RWPE1 (cell line): ENCODE measurements around the gene SRGAP3.

Experiments
- CTCF ChIA-PET: fragments of 350-600 bp; sonication (Branson Sonifier 250); formaldehyde crosslinking; extraction: SDS; loops from one replicate; lab custom pipeline; 2021; lab: Yijun Ruan, JAX
- POLR2A ChIA-PET: fragments of 400-600 bp; formaldehyde crosslinking; extraction: SDS; loops from one replicate; lab custom pipeline; 2020; ENCODE audit warnings: antibody characterized with exemption; ENCODE audit not compliant: low non-redundant PET; lab: Yijun Ruan, JAX
- DNase-seq: peaks from one replicate; pipeline ENCODE4 v3.0.0; 2012; ENCODE audit warnings: low spot score
- H3K27ac ChIP-seq: fragments of 450-650 bp; 2 replicates; pipeline ENCODE4 v1.5.1; 2017
- TF ChIP-seq, protein P1 (sequence below): fragments of 450-650 bp; conservative IDR thresholded peaks from 2 replicates; pipeline ENCODE4 v1.5.1; 2017; ENCODE audit warnings: low read depth, mild to moderate bottlenecking

Gene SRGAP3

GRCh38 chr3:9104121-9104520, 145.3 kb downstream of the SRGAP3 start:
- POLR2A ChIA-PET: no interaction called here
- CTCF ChIA-PET: no interaction called here
- no peak for DNase-seq
- TF ChIP-seq, protein P1, sequence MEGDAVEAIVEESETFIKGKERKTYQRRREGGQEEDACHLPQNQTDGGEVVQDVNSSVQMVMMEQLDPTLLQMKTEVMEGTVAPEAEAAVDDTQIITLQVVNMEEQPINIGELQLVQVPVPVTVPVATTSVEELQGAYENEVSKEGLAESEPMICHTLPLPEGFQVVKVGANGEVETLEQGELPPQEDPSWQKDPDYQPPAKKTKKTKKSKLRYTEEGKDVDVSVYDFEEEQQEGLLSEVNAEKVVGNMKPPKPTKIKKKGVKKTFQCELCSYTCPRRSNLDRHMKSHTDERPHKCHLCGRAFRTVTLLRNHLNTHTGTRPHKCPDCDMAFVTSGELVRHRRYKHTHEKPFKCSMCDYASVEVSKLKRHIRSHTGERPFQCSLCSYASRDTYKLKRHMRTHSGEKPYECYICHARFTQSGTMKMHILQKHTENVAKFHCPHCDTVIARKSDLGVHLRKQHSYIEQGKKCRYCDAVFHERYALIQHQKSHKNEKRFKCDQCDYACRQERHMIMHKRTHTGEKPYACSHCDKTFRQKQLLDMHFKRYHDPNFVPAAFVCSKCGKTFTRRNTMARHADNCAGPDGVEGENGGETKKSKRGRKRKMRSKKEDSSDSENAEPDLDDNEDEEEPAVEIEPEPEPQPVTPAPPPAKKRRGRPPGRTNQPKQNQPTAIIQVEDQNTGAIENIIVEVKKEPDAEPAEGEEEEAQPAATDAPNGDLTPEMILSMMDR: no peak
- H3K27ac ChIP-seq: no peak overlapping the region

DNA sequence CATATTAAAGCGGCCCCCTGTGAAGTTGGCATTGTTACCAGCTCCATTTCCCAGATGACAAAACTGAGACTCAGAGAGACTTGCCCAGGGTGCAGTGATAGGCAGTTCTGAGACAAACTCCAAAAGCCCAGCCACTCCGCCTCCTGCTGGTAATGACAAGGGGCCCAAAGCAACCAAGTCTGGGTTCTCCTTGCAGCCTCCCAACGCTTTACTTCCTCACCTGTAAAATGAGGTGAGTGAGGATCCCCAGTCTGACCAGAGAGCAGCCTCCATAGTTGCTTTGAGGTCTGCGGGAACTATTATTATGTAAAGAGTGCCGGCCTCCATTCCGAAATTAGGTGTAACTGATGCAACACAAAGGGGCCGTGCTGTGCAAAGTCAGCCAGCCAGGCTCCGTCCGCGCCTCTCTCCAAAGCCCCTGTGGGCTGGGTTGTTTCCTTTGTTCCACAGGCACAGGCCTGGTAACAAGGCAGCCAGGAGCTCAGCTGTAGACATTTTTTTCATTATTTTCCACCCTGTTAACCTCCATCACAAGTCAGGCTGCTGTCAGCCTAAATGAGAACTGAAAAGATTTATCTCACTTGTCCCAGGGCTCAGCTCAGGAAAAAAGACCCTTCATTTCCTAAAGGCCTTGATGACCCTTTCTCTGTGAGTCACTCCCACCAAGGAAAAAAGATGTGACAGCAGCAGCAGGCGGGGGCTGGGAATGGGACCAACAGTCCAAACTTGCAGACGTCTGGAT, 147.0 kb downstream of the SRGAP3 start:
- ChIA-PET POLR2A (no interaction called here), CTCF (interaction anchor here (0.6 kb wide), 1 partner anchor 94 kb away, joined by 3 read pairs; no protein-coding TSS in a partner anchor)
- TF ChIP-seq, protein P1: no peak
- DNase-seq: no peak
- no peak overlapping the region for H3K27ac ChIP-seq

- CTCF ChIA-PET: no interaction called here
- no peak for DNase-seq
- POLR2A ChIA-PET: no interaction called here
- no peak overlapping the region for H3K27ac ChIP-seq
- TF ChIP-seq, protein P1: no peak
Observed at GRCh38 chr3:9101286-9101685, 148.2 kb downstream of the SRGAP3 start.

DNA sequence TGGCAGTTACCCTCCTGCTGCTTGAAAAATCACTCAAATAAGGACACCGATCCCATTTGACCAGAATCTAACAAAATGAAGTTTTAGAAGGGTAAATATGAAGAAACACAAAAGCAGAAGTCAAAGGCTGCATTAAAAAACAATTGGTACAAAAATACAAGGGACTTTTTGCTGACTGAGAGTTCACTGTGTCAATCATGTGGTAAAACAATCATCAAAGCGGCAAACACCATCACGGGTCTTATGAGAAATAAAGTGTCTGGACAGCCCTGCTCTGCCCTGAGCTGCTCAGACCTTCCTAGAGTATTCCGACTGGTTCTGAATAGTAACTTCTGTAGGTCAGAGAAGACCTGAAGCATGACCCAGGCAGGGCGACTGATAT, 148.9 kb downstream of the SRGAP3 start:
- H3K27ac ChIP-seq: no peak overlapping the region
- CTCF ChIA-PET: no interaction called here
- TF ChIP-seq, protein P1: no peak
- DNase-seq: no peak
- POLR2A ChIA-PET: no interaction called here

DNA sequence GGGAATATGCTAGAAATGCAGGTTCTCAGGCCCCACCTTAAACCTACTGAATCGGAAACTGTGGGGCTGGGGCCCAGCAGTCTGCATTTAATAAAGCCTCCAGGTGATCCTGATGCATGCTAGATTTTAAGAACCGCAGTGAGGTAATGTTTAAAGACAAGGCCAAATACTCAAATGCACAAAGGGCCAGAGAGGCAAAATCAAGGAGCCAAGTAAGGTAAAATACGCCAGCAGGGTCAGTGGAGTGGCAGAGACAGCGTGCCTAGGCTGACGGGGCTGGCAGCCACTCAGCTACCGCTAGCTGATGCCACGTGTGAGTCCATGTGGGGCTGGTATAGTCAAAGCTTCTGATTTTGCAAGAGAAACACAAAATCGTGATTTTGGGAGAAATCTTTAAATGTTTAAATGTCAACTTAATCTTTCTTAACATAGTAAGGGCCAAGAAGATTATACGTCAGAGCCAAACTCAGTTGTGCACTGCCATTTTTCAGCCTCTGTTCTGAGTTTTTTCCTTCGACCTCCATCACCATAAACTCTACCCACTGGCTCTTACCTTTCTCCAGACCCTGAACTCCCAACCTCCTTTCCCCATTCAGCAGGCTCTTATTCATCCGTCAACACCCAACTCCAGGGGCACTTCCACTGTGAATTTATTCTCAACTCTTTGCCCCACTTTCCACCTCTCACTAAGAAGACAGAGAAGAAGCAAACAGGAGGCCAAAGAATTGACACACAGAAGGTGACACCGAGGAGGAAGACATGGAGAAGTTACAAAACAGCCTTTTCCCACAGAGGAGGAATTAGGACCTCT, 149.5 kb downstream of the SRGAP3 start:
- H3K27ac ChIP-seq: no peak overlapping the region
- TF ChIP-seq, protein P1: no peak
- POLR2A ChIA-PET: no interaction called here
- DNase-seq: no peak
- CTCF ChIA-PET: no interaction called here

DNA sequence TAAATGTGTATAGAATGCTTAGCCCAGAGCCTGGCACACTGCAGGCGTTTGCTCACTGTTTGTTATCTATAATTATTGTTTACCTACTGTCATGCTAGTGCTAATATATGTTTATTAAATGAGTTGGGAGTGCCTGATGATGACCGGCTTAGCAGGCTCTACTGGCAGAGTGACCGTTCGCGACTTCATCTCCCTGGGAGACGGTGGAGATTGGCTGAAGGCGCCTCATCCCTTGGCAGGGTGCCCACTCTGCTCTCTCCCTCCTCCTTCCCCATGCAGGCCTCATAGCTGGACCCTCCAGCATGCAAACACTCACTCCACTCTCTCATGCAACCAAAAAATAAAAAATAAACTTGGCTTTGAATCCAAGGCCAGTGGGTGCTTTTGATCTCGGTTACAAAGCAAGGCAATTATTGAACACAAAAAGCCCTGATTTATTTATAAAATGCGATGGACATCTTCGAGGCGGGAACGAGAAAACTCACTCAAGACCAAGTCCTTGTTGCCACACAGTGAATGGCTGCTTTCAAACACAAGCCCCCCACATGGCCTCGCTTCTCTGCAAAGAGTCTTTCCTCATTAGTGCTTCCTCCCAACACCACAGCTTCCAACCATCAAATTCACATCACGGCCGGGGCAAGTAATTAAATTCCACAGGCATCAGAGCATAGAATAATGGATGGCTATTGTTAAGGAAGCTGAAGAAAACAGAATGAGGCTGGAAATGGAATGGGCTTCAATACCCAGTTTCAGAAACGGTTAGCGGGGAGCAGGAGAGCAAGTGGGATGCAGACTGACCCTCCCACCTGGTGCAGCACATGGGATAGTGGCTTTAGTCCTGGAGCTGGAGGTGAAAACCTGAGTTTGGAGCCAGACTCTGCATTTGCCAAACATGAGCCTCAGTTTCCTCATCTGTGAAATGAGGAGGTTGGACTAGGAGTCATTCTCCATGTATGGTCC, 150.4 kb downstream of the SRGAP3 start:
- ChIA-PET CTCF (no interaction called here), POLR2A (no interaction called here)
- DNase-seq: no peak
- TF ChIP-seq, protein P1: no peak
- no peak overlapping the region for H3K27ac ChIP-seq
